SK-N-SH (cell line): ENCODE data around the gene CRB2.

Experiments
- EP300 ChIP-seq, 2 experiments: IDR thresholded peaks; 2 replicates each; pipeline versions ENCODE4 v1.4.0 to v1.6.1; 2012; ENCODE audit warnings: borderline replicate concordance in 1 of 2, low read depth in 1 of 2, low read length in 1 of 2
- FOSL2 ChIP-seq: IDR thresholded peaks from 2 replicates; pipeline ENCODE4 v1.4.0; 2012; ENCODE audit warnings: low read depth, mild to moderate bottlenecking, moderate library complexity, borderline replicate concordance
- FOXM1 ChIP-seq: IDR thresholded peaks from 2 replicates; pipeline ENCODE4 v1.4.0; 2012; ENCODE audit warnings: low read depth, mild to moderate bottlenecking
- POLR2AphosphoS5 ChIP-seq: IDR thresholded peaks from 2 replicates; pipeline ENCODE4 v1.6.1; 2012; ENCODE audit warnings: low read depth, low read length
- RCOR1 ChIP-seq: fragments of 150-350 bp; IDR thresholded peaks from 2 replicates; pipeline ENCODE4 v1.6.1; 2017; ENCODE audit warnings: antibody characterized with exemption, low read length
- TF ChIP-seq, protein P1 (sequence below): IDR thresholded peaks from 2 replicates; pipeline ENCODE4 v1.4.0; 2012; ENCODE audit warnings: low read depth
- TF ChIP-seq, protein P2 (sequence below): fragments of 200-600 bp; sonication (generic); IDR thresholded peaks from 2 replicates; pipeline ENCODE4 v1.6.1; 2017; ENCODE audit warnings: antibody characterized with exemption, mild to moderate bottlenecking, moderate library complexity
- TF ChIP-seq, protein P3 (sequence below): IDR thresholded peaks from 2 replicates; pipeline ENCODE4 v1.6.1; 2012; ENCODE audit warnings: mild to moderate bottlenecking, low read depth, low read length, moderate library complexity
- TF ChIP-seq, protein P4 (sequence below): fragments of 150-350 bp; IDR thresholded peaks from 2 replicates; pipeline ENCODE4 v1.6.1; 2017; ENCODE audit warnings: antibody characterized with exemption, low read length, low read depth, borderline replicate concordance

DNA sequence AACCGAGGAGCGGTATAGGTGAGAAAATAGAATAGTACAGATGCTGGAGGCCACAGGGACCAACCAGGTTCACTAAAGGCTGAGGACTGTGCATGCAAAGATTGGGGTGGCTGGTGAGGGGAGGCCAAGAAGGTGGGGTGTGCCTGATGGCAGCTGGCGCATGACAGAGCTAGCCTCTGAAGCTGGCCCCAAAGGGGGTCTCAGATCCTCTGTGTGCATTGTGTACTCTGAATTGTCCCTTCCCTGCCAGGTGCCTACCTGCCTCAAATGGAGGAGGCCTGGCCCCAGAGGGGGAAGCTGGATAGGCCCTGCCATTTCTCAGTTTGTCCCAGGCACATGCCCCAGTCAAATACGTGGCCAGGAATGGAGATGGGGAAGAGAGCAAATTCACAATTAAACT lies 63.1 kb downstream of the CRB2 start:
- TF ChIP-seq, protein P1, sequence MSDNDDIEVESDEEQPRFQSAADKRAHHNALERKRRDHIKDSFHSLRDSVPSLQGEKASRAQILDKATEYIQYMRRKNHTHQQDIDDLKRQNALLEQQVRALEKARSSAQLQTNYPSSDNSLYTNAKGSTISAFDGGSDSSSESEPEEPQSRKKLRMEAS, result no peak
- TF ChIP-seq RCOR1, result no peak
- TF ChIP-seq, protein P2, sequence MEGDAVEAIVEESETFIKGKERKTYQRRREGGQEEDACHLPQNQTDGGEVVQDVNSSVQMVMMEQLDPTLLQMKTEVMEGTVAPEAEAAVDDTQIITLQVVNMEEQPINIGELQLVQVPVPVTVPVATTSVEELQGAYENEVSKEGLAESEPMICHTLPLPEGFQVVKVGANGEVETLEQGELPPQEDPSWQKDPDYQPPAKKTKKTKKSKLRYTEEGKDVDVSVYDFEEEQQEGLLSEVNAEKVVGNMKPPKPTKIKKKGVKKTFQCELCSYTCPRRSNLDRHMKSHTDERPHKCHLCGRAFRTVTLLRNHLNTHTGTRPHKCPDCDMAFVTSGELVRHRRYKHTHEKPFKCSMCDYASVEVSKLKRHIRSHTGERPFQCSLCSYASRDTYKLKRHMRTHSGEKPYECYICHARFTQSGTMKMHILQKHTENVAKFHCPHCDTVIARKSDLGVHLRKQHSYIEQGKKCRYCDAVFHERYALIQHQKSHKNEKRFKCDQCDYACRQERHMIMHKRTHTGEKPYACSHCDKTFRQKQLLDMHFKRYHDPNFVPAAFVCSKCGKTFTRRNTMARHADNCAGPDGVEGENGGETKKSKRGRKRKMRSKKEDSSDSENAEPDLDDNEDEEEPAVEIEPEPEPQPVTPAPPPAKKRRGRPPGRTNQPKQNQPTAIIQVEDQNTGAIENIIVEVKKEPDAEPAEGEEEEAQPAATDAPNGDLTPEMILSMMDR, result no peak
- TF ChIP-seq, protein P3, sequence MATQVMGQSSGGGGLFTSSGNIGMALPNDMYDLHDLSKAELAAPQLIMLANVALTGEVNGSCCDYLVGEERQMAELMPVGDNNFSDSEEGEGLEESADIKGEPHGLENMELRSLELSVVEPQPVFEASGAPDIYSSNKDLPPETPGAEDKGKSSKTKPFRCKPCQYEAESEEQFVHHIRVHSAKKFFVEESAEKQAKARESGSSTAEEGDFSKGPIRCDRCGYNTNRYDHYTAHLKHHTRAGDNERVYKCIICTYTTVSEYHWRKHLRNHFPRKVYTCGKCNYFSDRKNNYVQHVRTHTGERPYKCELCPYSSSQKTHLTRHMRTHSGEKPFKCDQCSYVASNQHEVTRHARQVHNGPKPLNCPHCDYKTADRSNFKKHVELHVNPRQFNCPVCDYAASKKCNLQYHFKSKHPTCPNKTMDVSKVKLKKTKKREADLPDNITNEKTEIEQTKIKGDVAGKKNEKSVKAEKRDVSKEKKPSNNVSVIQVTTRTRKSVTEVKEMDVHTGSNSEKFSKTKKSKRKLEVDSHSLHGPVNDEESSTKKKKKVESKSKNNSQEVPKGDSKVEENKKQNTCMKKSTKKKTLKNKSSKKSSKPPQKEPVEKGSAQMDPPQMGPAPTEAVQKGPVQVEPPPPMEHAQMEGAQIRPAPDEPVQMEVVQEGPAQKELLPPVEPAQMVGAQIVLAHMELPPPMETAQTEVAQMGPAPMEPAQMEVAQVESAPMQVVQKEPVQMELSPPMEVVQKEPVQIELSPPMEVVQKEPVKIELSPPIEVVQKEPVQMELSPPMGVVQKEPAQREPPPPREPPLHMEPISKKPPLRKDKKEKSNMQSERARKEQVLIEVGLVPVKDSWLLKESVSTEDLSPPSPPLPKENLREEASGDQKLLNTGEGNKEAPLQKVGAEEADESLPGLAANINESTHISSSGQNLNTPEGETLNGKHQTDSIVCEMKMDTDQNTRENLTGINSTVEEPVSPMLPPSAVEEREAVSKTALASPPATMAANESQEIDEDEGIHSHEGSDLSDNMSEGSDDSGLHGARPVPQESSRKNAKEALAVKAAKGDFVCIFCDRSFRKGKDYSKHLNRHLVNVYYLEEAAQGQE, result no peak
- TF ChIP-seq EP300 (IDR thresholded peaks at IDR 0.05; ENCODE audit: borderline replicate concordance in 1 of 2, low read depth in 1 of 2, low read length in 1 of 2), result no peak
- TF ChIP-seq FOSL2, result no peak
- TF ChIP-seq FOXM1, result no peak
- TF ChIP-seq, protein P4, sequence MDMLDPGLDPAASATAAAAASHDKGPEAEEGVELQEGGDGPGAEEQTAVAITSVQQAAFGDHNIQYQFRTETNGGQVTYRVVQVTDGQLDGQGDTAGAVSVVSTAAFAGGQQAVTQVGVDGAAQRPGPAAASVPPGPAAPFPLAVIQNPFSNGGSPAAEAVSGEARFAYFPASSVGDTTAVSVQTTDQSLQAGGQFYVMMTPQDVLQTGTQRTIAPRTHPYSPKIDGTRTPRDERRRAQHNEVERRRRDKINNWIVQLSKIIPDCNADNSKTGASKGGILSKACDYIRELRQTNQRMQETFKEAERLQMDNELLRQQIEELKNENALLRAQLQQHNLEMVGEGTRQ, result no peak
- TF ChIP-seq POLR2AphosphoS5, result no peak
